ENCODE measurements around the gene JSRP1. TPM values are rescaled to one million over a fixed set of nuclear protein-coding genes. Genes with fewer than 3 reads are reported as not detected.

JSRP1 gene
- total RNA-seq, 6 experiments from 2014 or later, result 0.28 to 0.81 (median 0.42) TPM; not detected in 3

- Histone ChIP-seq H3K9me3 (no peaks in the 10 kb centered on the region), H3K27me3 (no peaks in the 10 kb centered on the region), H3K36me3 (peaks cover 0 to 49% (median 3%) of the 10 kb centered on the region in 4 donors), H3K4me1 (no peaks in the 10 kb centered on the region), H3K27ac (no peak overlapping the region), H3K4me3 (no peak overlapping the region)
- 73% methylated on average over 5 of the region's 20 CpGs for WGBS (ENCODE audit: insufficient coverage, low coverage, low lambda C conversion rate, missing lambda C conversion rate)
- intact Hi-C loops (cut with DNase I), result no loop called here
- ATAC-seq (no peak), DNase-seq (no peak)
- TF ChIP-seq CTCF (IDR thresholded peaks at IDR 0.05) (peak in 1 of 4 donors; percentile 12), POLR2A (IDR thresholded peaks at IDR 0.05) (no peak)
Measured at GRCh38 chr19:2221918-2222317, 34.3 kb downstream of the JSRP1 start.

- TF ChIP-seq CTCF (IDR thresholded peaks at IDR 0.05) (no peak), POLR2A (IDR thresholded peaks at IDR 0.05) (no peak)
- Histone ChIP-seq H3K36me3 (peaks cover 0 to 49% (median 6%) of the 10 kb centered on the region in 4 donors), H3K4me3 (no peak overlapping the region), H3K9me3 (no peaks in the 10 kb centered on the region), H3K27me3 (no peaks in the 10 kb centered on the region), H3K4me1 (no peaks in the 10 kb centered on the region), H3K27ac (no peak overlapping the region)
- no peak for ATAC-seq
- intact Hi-C loops (cut with DNase I), result no loop called here
- no CpG with 5 or more reads among the region's 20 CpGs for WGBS (ENCODE audit: insufficient coverage, low coverage, low lambda C conversion rate, missing lambda C conversion rate)
- DNase-seq, result no peak
Measured at GRCh38 chr19:2221250-2221831, 34.9 kb downstream of the JSRP1 start.

- H3K4me1 ChIP-seq, result no peaks in the 10 kb centered on the region
- DNase-seq (no peak), ATAC-seq (no peak)
- intact Hi-C loops (cut with DNase I), result no loop called here
- no peak overlapping the region for H3K27ac ChIP-seq
- no peaks in the 10 kb centered on the region for H3K27me3 ChIP-seq
- TF ChIP-seq POLR2A (IDR thresholded peaks at IDR 0.05) (no peak), CTCF (IDR thresholded peaks at IDR 0.05) (no peak)
- H3K36me3 ChIP-seq, result peaks cover 0 to 46% (median 13%) of the 10 kb centered on the region in 4 donors
- H3K9me3 ChIP-seq, result no peaks in the 10 kb centered on the region
- no peak overlapping the region for H3K4me3 ChIP-seq
- WGBS (ENCODE audit: insufficient coverage, low coverage, low lambda C conversion rate, missing lambda C conversion rate), result 81% methylated on average over 8 of the region's 21 CpGs
Measured at GRCh38 chr19:2219726-2220125, 36.5 kb downstream of the JSRP1 start.

GRCh38 chr19:2217591-2217990 is 38.6 kb downstream of the JSRP1 start:
- peaks cover 0 to 58% (median 15%) of the 10 kb centered on the region in 4 donors for H3K36me3 ChIP-seq
- TF ChIP-seq CTCF (IDR thresholded peaks at IDR 0.05) (no peak), POLR2A (IDR thresholded peaks at IDR 0.05) (no peak)
- WGBS (ENCODE audit: insufficient coverage, low coverage, low lambda C conversion rate, missing lambda C conversion rate), result no CpG with 5 or more reads among the region's 22 CpGs

More at GRCh38 chr19:2217591-2217990, 38.6 kb downstream of the JSRP1 start:
- ATAC-seq (no peak), DNase-seq (no peak)
- no peak overlapping the region for H3K27ac ChIP-seq
- H3K4me1 ChIP-seq, result no peaks in the 10 kb centered on the region
- H3K4me3 ChIP-seq, result no peak overlapping the region
- intact Hi-C loops (cut with DNase I), result no loop called here
- no peaks in the 10 kb centered on the region for H3K9me3 ChIP-seq
- no peaks in the 10 kb centered on the region for H3K27me3 ChIP-seq
